OCI-LY1 (cell line): ENCODE data around the gene FOXK1.

Experiments
- CTCF ChIP-seq: fragments of 200-600 bp; sonication (generic), shearing (Covaris generic); IDR thresholded peaks from 2 replicates; pipeline ENCODE4 v1.5.1; 2017; ENCODE audit warnings: mild to moderate bottlenecking, antibody characterized with exemption, low read length, moderate library complexity, mixed read lengths
- EZH2 ChIP-seq: fragments of 200-600 bp; sonication (generic), shearing (Covaris generic); IDR thresholded peaks from 2 replicates; pipeline ENCODE4 v1.8.0; 2017; ENCODE audit warnings: borderline replicate concordance, mixed run types, mild to moderate bottlenecking, antibody characterized with exemption, low read length, moderate library complexity, mixed read lengths

DNA sequence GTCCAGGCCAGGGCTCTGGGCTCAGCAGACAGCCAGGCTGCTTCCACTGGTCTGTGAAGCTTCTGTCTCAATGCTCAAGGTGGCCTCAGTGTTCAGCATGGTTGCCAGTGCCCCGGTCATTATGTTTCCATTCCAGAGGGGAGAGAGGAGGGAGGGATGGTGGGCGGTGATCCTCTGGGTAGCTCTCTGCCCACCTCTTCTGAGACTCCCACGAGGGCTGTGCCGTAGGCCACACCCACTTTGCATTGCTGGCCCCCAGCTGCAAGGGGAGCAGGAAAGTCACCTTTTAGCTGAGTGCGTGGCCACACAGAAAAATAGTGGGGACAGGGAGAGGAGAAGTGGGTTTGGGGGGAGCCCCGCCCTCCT lies 42.5 kb downstream of the FOXK1 start:
- TF ChIP-seq CTCF (no peak), EZH2 (no peak)
